Measurements from ENCODE around the gene TYW1B.
"Not testable (repeated sequence)": the region's sequence is repeated elsewhere in the genome, so short reads cannot be mapped to it uniquely, and the experiment has no call there.

The TYW1B gene

DNA sequence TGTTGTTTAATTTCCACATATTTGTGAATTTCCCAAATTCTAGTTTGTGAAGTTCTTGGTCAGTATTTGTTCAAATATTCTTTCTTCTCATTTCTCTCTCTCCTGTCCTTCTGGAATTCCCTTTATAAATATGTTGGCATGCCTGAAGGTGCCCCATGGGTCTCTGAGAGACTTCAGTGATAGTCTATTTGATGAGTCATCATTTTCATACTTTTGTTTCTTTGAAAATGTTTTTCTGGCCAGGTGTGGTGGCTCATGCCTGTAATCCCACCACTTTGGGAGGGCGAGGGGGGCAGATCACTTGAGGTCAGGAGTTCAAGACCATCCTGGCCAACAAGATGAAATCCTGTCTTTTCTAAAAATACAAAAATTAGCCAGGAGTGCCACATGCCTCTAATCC, 127.5 kb downstream of the TYW1B start:
- not testable (repeated sequence) for DNase-seq (ENCODE audit: low read depth)

DNA sequence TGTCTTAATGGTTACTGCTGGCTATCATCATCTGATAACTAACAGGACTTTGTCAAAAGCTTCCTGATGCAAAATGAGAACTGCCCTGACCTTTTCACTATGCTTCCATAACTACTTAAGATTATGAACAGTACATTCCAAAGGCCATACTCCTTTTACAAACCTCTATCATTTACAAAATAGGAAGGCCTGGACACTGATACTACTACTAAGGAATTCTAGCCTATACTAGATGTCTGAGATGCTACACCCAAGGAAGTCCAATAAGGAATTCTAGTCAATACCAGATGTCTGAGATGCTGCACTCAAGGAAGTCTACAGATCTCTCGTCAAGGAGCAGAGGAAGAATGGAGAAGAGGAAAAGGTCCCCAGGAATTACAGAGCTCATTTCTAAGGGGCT, 130.9 kb downstream of the TYW1B start:
- DNase-seq (ENCODE audit: low read depth) = not testable (repeated sequence)

DNA sequence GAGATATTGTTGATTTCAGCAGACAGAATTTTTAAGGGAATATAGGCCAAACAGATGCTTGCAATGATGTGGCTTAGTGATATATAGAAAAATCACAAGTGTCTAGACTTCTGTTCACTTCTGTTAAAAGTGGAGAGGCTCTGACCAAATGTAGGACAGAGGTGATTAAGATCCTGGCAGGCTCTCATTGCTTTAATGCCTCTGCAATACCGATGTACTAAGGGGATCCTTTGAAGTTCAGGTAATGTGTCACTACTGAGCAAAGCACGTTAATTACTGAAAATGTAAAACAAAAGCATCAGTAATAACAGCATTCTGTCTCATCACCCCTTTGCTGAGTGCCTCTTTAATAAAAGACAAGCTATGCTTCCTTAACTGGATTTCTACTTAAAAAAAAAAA, 131.4 kb downstream of the TYW1B start:
- DNase-seq (ENCODE audit: low read depth) = not testable (repeated sequence)

DNA sequence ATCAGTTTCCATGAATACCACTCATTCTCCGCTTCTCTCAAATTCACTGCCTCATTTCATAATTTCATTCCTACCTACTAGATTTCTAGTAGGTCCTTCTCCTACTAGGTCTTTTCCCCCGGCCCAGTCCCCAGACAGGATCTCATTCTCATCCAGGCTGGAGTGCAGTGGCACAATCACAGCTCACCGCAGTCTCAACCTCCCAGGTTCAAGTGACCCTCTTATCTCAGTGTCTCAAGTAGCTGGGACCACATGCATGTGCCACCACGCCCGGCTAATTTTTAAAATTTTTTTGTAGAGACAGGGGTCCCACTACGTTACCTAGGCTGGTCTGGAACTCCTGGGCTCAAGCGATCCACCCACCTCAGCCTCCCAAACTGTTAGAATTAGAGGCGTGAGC, 132.5 kb downstream of the TYW1B start:
- not testable (repeated sequence) for DNase-seq (ENCODE audit: low read depth)

DNA sequence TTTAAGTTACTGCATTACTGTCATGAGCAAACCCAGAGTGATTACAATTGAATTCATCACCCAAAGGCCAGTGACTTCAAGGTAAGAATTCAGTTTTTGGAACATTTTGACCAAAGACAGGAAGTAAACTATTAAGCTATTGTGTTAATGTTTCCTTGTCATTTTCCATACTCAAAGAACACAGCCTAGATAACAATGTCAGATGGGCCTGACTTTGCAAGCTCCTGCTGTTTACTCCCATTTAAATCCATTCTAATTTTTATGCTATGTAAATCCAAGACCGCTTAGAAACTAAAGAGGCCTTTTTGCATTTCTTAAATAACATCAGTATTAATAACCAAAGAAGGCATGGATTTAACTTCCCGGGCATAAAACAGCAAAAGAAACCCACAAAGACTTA, 136.6 kb downstream of the TYW1B start:
- not testable (repeated sequence) for DNase-seq (ENCODE audit: low read depth)

DNA sequence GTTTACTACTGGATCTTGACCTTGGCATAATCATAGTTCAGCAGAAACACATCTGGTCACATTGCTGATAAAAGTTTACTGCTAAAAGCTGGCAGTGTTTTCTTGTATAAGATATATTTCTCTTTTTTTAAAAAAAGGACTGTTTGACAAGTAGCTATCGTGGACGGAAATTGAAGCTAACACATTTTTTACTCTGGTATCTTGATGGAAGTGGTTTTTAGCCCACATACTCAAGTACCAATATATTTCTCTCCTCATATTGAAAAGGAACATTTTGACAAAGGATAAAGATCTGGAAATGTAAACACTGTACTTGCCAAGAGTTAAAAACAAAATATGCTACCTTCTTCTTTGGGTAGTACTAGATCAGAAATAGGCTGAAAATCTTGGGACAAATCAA, 137.8 kb downstream of the TYW1B start:
- not testable (repeated sequence) for DNase-seq (ENCODE audit: low read depth)

DNA sequence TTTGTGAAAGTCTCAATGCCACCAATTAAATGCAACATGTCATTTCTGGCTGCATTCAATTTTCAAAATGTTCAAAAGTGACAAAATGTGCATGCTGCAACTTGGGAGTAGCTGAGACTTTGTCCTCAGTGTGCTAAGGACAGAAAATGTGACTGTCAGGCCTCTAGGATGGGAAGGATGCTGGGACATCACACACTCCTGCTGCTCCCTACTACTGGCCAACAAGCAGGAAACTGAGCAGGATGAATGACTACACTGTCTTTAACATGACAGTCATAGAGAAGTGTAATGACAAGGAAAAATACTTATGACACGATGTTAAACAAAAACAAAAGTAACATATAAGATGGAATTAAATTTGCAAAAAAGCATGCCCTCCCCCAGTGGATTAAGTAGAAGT, 138.7 kb downstream of the TYW1B start:
- not testable (repeated sequence) for DNase-seq (ENCODE audit: low read depth)

DNA sequence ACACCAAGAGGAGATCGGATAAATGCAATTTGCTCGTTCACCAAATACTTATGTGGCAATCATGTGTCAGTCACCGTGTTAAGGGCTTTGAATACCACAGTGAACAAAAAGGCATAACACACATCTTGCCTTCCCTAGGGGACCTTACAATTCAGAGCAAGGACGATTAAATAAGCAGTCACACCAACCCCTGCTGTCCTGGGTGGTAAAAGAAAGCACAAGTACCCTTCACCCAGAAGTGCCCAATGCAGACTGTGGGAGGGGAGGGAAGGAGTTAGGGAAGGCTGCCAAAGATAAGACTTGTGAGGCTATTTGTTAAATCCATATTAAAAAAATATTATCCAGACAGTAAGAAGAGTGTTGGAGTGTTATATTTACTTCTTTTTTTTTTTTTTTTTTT, 146.8 kb downstream of the TYW1B start:
- not testable (repeated sequence) for DNase-seq (ENCODE audit: low read depth)

DNA sequence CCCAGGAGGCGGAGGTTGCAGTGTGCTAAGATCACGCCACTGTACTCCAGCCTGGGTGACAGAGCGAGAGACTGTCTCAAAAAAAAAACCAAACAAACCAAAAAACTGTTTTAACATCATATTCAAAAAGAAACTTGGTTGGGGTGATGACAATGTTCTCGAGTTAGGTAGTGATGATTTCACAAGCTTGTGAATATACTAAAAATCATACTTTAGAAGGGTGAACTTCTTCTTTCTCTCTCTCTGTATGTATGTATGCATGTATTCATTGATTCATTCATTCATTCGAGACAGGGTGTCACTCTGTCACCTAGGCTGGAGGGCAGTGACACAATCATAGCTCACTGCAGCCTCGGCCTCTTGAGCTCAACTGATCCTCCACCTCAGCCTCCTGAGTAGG, 151.1 kb downstream of the TYW1B start:
- not testable (repeated sequence) for DNase-seq (ENCODE audit: low read depth)

DNA sequence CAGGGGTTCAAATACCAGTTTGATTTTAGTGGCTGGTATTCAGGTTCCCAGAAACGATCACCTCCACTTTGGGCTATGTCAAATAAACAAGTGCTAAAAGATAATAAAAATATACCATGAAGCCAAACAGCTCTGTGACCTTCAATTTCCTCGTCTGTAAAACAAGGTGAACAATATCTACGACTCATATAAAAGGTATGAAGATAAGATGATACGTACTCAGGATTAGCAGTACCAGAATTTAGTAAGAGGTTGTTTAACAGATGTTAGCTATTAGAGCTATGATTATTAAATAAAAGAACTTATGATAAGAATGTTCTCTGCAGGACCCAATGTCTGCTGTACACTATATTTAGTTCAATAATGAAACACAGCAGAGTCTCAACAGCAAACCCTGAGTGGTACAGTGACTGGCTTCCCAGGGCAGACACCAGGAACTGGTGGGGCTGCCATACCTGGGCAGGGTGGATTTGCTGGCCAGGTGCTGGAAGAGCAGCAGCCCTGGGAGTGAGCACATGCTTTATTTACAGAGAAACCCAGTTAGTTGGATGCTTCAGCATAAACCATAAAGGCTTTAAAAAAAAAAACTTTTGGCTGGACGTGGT, 151.8 kb downstream of the TYW1B start:
- not testable (repeated sequence) for DNase-seq (ENCODE audit: low read depth)

DNA sequence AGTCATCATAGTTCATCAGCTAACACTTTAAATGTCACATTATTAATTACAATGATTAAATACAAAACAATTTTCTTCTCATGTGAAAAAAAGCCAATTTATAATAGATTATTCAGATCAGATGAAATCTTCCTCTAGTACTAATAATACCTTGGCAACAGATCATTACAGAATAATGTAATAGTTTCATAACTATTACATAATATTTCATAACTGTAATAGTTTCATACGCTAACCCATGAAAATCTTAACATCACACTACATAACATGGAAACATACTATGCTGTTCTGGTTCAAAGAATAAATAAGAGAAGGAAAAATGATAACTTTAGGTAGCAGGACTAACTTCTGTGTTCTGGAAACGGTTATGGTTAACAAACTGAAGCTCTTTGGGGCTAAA, 152.3 kb downstream of the TYW1B start:
- not testable (repeated sequence) for DNase-seq (ENCODE audit: low read depth)

DNA sequence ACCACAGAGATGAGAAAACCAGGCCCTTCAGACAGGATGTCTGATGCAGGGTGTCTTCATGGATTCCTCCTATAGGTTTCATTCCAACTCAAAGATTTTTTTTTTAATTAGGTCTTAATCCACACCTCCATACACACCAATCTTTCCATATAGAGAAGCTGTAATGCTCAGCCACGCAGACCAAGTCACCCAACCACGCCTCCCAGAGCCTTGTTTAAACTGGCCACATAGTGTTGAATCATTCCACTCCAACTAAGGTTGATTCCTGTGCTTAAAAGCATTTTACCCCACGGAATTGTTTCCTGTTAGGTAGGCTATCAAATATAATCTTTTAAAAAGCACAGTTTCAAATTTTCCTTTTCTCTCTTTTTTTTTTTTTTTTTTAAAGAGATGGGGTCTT, 153.6 kb downstream of the TYW1B start:
- no peak for DNase-seq (ENCODE audit: low read depth)

DNA sequence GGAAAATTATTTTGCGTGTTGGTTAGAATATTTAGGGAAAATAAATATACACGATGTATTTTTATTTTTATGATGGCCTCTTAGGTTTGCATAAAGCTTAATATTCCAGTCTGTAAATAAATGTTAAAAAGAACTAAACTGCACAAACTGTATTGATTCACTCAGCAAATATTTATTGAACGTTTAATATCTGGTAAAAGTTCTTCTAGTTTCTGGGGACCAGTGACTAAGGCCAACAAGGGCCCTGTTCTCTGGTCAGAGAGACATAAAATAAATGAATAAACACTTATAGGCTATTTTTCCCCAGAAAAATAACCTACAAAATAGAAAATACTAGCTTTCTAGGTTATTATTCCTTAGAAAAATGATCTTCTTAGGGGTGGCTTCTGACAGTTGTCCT, 157.2 kb downstream of the TYW1B start:
- DNase-seq (ENCODE audit: low read depth) = not testable (repeated sequence)

DNA sequence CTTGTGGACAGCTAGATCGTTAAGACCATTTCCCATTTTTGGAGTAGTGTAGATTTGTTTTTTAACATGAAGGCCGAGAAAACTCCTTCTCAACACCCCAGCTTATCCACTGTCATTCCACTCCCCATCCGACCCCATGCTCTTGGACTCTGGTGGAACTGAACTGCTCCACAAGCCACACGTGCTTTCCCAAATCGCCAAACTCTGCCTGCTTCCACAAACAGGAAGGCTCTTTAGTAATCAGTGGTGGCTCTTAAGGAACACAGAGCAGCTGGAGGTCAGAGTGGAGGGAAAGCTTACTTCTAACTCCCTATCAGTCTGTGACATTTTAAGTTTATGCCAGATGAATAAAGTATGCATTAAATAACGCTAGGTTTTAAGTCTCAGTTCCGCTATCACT, 159.6 kb downstream of the TYW1B start:
- not testable (repeated sequence) for DNase-seq (ENCODE audit: low read depth)

DNA sequence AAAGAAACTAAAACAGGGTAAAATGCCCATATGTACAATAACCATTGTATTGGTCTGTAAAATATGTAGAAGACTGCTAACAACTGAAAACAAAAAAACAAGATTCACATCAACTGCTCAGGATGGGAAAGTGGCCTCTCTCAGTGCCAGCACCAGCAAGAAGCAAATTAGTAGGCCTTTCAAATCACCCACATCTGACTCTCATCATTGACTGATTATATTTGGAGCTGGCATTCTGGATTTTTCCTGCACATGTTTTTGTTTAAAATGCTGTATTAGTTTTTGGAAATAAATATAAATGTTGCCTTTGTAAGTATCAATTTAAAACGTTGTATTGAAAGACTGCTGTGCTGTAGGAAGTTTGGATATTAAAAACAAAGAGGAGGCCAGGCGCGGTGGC, 161.0 kb downstream of the TYW1B start:
- not testable (repeated sequence) for DNase-seq (ENCODE audit: low read depth)

DNA sequence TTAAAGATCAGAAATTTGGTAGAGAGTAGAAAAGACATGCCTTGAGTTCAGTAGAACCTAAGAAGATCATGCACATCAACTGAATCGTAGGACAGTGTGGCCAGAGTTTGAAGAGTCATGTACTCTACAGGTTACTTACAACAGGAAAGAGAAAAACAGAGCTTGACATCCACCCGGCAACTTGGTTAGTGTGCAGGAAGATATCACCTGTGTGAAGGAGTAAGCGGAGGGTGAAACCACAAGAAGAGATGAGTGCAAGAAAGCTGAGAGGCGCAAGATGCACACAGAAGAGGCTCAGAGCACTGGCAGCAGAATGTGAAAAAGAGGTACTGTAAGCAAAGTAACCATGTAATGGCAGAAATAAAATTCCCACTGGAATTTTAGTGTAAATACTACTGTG, 179.4 kb downstream of the TYW1B start:
- not testable (repeated sequence) for DNase-seq (ENCODE audit: low read depth)

DNA sequence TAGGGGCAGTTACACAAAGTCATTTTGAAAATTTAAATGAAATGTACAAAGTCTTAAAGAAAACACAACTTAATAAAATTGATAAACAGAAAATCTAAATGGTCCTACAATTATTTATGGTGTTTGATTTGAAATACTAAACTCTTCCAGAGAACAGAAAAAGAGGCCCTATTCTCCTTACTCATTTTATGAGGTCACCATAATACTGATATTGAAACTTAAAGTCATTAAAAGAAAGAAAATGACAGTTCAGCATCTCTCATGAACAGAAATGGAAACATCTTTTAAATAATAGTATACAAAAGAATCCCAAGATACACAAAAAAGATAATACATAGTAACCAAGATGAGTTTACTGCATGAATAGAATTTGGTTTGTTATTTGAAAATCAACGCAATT, 184.3 kb downstream of the TYW1B start:
- not testable (repeated sequence) for DNase-seq (ENCODE audit: low read depth)

DNA sequence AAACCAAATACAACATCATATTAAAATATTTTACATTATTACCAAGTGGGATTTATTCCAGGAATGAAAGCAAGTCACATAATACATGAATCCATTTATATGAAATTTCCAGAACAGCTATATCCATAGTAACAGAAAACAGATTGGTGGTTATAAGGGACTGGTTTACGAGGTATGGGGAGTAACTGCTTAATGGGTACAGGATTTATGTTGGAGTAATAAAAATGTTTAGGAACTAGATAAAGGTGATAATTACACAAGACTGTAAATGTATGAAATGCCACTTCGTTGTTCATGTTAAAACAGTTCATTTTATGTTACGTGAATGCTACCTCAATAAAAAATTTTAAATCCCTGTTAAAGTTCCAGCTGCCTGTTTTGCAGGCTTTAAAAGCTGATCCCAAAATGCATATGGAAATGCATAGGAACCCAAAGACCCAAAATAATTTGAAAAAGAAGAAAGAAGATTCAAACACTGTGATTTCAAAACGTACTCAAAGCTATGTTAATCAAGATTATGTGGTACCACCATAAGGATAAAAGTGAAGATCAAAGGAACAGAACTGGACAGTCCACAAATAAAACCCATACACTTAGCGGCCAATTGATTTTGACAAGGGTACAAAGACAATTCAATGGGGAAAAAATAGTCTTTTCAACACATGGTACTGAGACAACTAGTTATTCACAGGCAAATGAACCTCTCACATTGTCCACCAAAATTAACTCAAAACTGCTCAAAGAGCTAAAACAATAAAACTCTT, 186.3 kb downstream of the TYW1B start:
- not testable (repeated sequence) for DNase-seq (ENCODE audit: low read depth)

DNA sequence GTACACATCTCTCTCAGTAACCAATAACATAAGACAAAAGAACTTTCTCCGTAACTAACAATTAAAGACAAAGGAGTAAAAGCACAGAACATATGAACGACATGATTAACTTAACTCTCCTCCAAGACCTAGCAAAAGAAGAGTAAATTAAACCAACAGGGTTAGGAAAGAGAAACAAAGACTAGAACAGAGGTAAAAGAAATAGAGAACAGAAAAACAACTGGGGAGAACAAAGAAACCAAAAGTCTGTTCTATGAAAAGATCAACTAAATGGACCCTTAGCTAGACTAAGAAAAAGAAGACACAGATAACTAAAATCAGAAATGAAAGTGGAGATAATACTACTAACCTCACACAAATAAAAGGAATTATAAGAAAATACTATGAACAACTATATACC, 187.3 kb downstream of the TYW1B start:
- not testable (repeated sequence) for DNase-seq (ENCODE audit: low read depth)

DNA sequence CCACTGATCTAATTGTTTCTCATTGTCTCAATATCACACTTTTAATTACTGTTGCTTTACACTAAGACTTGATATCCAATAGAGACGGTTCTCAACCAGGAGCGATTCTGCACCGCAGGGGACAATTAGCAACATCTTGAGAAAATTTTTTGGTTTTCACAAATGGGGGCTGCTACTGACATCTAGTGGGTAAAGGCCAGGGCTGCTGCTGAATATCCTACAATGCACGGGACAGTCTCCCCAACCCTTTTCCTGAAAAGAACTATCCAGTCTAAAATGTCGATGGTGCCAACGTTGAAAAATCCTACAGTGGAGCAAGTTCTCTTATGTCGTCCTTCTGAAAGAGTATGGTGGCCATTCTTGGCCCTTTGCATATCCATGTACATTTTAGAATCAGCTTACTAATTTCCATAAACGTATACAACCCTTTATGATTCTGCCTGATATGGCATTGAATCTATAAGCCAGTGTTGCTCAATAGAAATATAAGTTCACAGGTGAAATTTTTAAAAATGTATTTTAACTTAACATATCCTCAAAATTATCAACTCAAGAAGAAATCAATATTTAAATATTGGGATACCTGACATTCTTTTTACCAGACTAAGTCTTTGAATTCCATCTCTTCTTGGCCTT, 192.6 kb downstream of the TYW1B start:
- not testable (repeated sequence) for DNase-seq (ENCODE audit: low read depth)

DNA sequence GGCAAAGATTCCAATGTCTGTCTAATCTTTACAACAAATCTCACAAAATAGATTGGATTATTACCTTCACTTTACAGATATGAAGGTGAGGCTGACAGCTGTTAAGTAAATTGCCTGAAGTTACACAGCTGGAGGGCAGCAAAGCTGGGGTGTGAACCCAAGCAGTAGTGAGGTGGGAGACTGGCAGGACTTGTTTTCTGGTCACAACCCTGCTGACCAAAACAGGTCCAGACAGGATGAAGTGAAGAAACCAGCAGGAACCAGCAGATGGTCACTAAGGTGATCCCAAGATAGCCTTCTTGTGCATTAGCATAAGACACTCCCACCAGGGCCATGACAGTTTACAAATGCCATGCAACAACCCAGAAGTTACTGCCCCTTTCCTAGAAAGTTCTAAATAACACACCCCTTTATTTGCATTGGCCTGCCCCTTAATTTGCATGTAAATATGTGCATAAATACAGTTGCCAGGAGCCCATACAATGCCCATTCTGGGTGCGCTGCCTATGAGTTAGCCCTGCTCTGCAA, 195.2 kb downstream of the TYW1B start:
- not testable (repeated sequence) for DNase-seq (ENCODE audit: low read depth)

DNA sequence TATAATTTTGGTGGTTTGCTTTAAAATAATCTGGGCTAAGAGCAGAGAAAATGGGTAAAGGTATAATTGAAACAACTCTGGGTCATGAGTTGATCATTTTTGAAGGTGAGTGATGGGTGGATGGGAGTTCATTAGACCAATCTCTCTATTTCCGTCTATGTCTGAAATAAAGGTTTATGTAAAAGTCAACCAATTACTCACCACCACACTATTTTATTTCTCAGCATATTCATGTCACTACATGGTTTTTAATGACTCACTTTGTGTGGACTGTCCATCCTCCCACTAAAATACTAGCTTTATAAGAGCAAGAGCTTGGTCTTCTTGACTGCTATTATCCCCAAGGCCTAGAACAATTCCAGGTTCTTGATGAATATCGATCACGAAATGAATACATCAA, 199.6 kb downstream of the TYW1B start:
- DNase-seq (ENCODE audit: low read depth) = not testable (repeated sequence)
